ENCODE results near the gene TGFB1.

DNA sequence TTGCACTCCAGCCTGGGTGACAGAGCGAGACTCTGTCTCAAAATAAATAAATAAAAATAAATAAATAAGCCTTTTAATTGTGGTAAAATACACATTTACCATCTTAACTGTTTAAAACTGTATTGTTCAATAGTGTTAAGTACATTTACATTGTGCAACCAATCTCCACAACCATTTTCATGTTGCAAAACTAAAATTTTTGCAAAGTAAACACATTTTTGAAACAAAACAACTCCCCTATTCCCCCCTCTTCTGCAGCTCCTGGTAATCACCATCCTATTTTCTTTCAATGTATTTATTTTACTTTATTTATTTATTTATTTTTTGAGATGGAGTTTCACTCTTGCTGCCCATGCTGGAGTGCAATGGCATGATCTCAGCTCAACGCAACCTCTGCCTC, 16.0 kb upstream of the TGFB1 start:
- TF ChIP-seq ZNF274 (IDR thresholded peaks at IDR 0.05; ENCODE audit: low read depth, low read length) (no peak), YY1 (IDR thresholded peaks at IDR 0.05; ENCODE audit: insufficient read depth, insufficient read length) (no peak)

All from NT2/D1 (cell line).